ENCODE measurements around the gene PJA2.
"Not testable (repeated sequence)": the region's sequence is repeated elsewhere in the genome, so short reads cannot be mapped to it uniquely, and the experiment has no call there.

Gene PJA2, protein sequence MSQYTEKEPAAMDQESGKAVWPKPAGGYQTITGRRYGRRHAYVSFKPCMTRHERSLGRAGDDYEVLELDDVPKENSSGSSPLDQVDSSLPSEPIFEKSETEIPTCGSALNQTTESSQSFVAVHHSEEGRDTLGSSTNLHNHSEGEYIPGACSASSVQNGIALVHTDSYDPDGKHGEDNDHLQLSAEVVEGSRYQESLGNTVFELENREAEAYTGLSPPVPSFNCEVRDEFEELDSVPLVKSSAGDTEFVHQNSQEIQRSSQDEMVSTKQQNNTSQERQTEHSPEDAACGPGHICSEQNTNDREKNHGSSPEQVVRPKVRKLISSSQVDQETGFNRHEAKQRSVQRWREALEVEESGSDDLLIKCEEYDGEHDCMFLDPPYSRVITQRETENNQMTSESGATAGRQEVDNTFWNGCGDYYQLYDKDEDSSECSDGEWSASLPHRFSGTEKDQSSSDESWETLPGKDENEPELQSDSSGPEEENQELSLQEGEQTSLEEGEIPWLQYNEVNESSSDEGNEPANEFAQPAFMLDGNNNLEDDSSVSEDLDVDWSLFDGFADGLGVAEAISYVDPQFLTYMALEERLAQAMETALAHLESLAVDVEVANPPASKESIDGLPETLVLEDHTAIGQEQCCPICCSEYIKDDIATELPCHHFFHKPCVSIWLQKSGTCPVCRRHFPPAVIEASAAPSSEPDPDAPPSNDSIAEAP

GRCh38 chr5:109409844-109410388, at the start of gene PJA2:
PJA2 (minus strand) TSS chr5:109409974; CDS start chr5:109383433, 26,541 bp downstream.
- peak; percentile 100 for DNase-seq (ENCODE audit: low read depth, low spot score)

- peak; percentile 95 for DNase-seq (ENCODE audit: low read depth, low spot score)
These were observed 45.9 kb upstream of the PJA2 start for GRCh38 chr5:109455598-109456096.

DNA sequence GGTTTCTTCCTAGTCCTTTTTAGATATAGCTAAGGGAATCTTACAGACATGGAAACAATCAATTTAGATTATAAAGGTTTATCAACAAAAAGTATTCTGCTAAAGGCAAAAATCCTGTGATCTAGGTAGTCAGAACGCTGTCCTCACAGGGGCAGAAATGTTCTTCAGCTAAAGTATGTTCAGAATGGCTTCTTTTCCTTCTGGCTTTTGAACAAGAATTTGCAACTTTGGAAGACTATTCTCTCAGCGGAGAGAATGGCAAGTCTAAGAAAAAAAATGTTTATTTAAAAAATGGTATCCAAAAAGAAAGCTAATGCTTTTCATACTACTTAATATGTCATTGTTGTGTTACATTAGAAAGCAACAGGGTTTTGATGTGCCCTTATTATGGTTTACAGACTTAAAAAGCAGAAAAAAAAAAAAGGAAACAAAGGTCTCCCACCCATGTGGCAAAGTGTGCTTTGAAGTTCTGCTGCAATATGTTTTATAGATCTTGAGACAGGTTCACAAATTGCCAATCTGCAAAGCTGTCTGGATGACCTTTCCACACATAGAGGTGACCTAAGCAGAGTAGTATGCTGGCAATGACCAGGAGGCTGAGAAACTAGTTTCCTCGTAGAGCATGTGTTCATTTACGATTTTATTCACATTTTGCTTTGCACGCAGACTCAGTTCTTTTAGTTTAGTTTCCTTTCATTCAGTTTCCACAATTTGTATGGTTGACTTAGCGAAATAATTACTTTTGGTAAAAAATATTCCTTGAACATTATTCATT, 45.1 kb upstream of the PJA2 start:
- DNase-seq (ENCODE audit: low read depth, low spot score), result peak; percentile 74

DNA sequence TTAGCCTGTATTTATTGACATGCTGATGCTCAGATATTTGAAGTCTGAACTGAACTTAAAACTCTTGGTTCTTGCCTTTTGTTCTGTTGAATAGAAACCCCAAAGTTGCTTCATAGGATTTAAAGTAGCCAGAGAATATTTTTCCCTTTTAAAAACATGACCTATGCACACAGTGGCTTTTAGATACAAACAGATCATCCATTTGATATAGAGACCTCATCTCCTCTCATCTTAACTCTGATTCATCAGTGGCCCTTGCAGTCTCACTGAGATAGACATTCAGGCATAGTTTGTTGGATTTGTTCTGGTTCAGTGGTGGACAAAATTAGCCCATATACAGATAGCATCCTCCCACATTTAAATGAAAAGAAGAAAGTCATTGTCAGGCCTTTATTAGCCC, 43.5 kb upstream of the PJA2 start:
- peak; percentile 13 for DNase-seq (ENCODE audit: low read depth, low spot score)

- DNase-seq (ENCODE audit: low read depth, low spot score), result peak; percentile 14
These were observed 42.9 kb upstream of the PJA2 start for GRCh38 chr5:109452661-109453060.

DNA sequence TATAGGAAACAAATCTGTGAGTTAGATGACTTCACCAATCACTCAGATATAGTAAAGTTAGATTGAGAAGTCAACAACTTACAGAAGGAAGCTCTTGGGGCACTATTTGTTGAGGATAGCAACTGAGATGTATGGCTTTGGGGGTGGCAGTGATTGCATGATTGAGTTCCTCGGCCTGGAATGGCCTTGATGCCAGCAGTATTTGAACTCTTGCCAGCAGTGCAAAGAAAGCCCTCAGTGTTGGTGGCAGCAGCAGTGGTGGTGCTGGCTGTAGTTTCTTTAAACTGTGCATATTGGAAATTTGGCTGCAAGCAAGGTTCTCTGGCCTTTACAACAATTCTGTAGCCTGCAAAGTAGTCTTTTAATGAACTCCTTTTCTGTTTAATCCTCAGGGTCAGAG, 41.4 kb upstream of the PJA2 start:
- DNase-seq (ENCODE audit: low read depth, low spot score), result peak; percentile 56

GRCh38 chr5:109450129-109450877, 40.5 kb upstream of the PJA2 start:
- peak; percentile 5 for DNase-seq (ENCODE audit: low read depth, low spot score)

GRCh38 chr5:109448838-109449237, 39.1 kb upstream of the PJA2 start:
- DNase-seq (ENCODE audit: low read depth, low spot score), result no peak

DNA sequence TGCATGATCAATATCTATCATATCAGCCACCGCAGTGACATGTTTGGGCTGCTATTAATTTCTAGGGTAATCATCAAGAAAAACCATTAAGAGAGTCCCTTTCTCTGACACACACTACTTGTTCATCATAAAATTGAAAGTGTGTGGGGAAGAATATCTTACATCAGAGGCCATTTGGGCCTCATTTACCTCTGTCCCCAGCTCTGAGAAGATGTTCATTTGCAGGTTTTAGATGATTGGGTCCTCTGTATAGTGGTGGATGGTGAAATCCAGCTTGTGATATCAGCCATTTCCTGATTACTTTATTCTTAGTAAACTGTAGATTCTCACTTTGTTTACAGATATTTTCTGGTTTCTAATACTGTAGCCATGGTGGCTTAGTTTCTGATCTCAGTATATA, 29.8 kb upstream of the PJA2 start:
- no peak for DNase-seq (ENCODE audit: low read depth, low spot score)

DNA sequence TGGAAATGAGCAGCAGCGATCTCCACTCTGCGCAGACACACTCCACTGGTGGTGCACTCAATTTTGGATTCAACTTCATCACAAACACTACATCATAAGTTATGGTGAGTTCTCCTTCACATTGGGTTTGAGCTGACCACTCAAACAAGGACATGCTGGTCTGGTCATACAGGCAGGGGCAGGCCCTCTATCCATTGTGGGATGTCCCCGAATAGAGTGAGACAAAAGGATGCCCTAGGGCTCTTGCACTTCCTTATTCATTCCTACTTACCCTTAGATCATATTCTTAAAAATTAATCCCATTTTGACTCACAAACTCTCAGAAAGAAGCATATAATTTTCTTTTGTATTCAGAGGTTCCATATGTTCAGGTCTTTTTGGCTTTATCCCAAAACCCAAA, 16.3 kb upstream of the PJA2 start:
- no peak for DNase-seq (ENCODE audit: low read depth, low spot score)

DNA sequence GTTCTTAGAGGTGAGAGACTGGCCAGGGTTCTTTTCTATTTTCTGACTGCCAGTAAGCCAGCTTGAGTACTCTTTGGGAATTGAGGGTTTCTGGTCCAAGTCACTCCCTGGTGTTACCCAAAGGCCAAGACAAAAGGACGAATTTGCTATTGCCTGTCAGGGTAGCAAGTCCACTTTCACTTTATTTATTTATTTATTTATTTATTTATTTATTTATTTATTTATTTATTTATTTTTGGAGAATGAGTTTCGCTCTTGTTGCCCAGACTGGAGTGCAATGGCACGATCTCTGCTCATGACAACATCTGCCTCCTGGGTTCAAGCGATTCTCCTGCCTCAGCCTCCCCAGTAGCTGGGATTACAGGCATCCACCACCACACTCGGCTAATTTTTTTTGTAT, 15.7 kb upstream of the PJA2 start:
- not testable (repeated sequence) for DNase-seq (ENCODE audit: low read depth, low spot score)

- no peak for DNase-seq (ENCODE audit: low read depth, low spot score)
These were observed 12.2 kb upstream of the PJA2 start for GRCh38 chr5:109421956-109422355.

DNA sequence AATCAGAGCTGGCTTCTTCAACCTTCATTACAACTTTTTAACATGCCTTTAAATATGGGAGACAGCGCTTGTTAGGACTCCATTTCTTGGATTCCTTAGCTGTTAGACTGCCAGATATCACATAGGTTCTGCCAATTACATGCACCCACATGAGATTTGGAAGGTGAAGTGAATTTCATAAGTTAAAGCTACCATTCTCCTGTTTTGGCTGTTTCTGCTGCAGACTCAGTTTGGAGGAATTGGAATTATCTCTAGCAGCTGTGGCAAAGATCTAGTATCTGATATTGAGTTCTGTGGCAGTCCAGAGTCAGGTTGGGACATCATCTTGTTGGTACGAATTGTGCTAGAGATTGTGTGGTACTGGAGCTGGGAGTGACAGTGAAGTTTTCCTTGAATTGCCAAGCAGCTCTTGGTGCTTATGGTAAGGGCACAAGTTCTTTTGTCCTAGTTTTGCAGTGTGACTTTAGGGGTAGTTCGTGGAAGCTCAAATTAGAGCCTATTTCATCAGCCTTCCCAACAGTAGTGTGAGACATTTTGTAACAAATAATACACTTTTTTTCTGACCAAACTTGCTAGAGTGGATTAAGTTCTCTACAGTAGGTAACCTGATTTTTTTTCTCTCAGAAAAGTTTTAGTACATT, 9.1 kb upstream of the PJA2 start:
- DNase-seq (ENCODE audit: low read depth, low spot score), result no peak

- no peak for DNase-seq (ENCODE audit: low read depth, low spot score)
These were observed 7.1 kb upstream of the PJA2 start for GRCh38 chr5:109416882-109417281.

GRCh38 chr5:109413921-109414461, 4.2 kb upstream of the PJA2 start:
- not testable (repeated sequence) for DNase-seq (ENCODE audit: low read depth, low spot score)

DNA sequence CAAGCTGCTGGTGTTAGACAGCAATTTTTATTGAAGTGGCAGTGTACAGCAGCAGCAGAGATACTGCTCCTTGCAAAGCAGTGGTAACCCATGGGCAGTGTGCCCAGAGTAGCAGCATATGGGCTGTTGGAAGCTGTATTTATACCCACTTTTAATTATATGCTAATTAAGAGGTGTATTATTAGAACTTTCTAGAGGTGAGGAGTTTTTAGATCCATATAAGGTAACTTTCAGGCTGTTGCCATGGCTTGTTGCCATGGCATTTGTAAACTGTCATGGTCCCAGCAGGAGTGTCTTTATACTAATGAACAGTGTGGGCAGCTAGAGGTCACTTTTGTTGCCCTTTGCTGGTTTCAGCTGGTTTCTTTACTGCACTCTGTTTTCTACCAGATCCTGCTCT, 3.7 kb upstream of the PJA2 start:
- DNase-seq (ENCODE audit: low read depth, low spot score), result peak; percentile 91

- DNase-seq (ENCODE audit: low read depth, low spot score), result peak; percentile 36
These were observed 3.2 kb upstream of the PJA2 start for GRCh38 chr5:109412981-109413402.

- peak; percentile 77 for DNase-seq (ENCODE audit: low read depth, low spot score)
These were observed 1.9 kb upstream of the PJA2 start for GRCh38 chr5:109411627-109412026.

DNA sequence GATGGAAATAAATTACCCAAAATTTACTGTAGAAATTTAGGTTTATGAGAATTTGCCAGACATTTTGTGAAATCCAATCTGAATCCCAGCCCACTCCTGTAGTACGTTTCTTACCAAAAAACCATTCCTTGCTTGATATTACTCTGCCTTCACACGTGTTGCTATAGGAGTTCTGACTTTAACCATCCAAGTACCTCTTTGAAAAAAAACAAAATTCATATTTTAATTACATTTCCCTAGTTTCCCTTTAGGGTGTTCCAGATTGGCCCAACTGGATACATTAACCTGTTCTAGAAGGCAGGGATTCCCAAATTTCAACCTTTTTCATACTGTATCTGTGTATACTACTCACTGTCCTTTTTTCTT, 1.4 kb upstream of the PJA2 start:
- no peak for DNase-seq (ENCODE audit: low read depth, low spot score)
